ENCODE results near the gene KIAA0930. TPM values are rescaled to one million over a fixed set of nuclear protein-coding genes. Genes with fewer than 3 reads are reported as not detected.
A peak's percentile ranks its signal among the peaks of the same experiment; 100 is the strongest.

The KIAA0930 gene
- polyA plus RNA-seq, 1 donor from 2014 or later, result 3.3 TPM

DNA sequence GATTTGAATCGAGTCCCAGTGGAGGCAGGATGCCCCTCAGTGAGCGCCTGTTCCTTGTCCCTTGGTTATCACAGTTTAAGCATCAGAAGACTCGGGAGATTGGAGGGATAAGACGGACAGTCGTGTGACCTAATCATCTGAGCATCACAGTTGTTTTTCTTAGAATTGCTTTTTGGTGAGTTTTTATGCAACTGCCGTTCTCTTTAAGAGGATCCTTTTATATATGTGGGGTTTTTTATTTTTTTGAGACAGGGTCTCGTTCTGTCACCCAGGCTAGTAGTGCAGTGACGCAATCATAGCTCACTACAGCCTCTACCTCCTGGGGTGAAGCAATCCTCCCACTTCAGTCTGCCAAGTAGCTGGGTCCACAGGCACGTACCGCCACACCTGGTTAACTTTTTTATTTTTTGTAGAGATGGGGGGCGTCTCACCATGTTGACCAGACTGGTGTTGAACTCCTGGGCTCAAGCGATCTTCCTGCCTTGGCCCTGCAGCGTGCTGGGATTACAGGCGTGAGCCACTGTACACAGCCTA, 60.5 kb downstream of the KIAA0930 start:
- peaks cover 2% of the 10 kb centered on the region for H3K36me3 Mint-ChIP-seq
- H3K9me3 Mint-ChIP-seq, result no peaks in the 10 kb centered on the region
- H3K4me1 Mint-ChIP-seq, result peaks cover 0 to 12% (median 2%) of the 10 kb centered on the region in 3 donors
- H3K27ac Mint-ChIP-seq, result peak overlapping the region in 1 of 3 donors; percentile 82
- no peaks in the 10 kb centered on the region for H3K27me3 Mint-ChIP-seq
- H3K4me3 Mint-ChIP-seq, result no peak overlapping the region

DNA sequence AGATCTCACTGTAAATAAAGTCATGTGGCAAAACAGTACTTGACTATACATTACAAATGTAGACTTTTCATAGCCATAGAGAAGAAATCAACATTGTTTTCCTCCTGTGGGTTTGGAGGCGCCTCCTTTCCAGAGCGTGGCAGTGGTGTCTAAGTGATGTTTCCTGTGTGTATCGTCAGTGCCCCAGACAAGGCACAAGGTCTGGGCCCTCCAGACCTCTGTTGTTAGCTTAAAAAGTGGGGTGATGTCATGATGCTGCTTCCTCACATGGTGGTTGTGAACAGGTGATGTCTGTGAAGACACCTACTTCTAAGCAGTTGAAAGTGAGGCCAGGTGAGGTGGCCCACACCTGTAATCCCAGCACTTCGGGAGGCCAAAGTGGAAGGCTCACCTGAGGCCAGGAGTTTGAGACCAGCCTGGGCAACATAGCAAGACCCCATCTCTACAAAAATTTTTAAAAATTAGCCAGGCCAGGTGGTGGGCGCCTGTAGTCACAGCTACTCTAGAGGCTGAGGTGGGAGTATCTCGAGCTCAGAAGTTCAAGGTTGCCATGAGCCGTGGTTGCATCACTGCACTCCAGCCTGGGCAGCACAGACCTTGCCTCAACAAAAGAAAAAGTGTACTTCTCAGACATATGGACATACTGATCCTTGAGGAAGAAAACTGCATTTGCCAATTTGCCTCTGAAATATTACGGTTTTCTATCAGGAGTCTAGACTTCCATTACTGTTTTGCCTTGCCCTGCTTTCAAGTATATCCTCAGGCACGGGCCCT, 61.2 kb downstream of the KIAA0930 start:
- Mint-ChIP-seq H3K4me3 (peak overlapping the region in 1 of 4 donors; percentile 16), H3K27me3 (no peaks in the 10 kb centered on the region), H3K4me1 (peaks cover 0 to 15% (median 10%) of the 10 kb centered on the region in 3 donors), H3K9me3 (no peaks in the 10 kb centered on the region), H3K36me3 (peaks cover 2% of the 10 kb centered on the region), H3K27ac (peak overlapping the region in 1 of 3 donors; percentile 82)

- peak overlapping the region in 1 of 4 donors; percentile 75 for H3K4me3 Mint-ChIP-seq
Observed at GRCh38 chr22:45172881-45173585, 67.7 kb downstream of the KIAA0930 start.

DNA sequence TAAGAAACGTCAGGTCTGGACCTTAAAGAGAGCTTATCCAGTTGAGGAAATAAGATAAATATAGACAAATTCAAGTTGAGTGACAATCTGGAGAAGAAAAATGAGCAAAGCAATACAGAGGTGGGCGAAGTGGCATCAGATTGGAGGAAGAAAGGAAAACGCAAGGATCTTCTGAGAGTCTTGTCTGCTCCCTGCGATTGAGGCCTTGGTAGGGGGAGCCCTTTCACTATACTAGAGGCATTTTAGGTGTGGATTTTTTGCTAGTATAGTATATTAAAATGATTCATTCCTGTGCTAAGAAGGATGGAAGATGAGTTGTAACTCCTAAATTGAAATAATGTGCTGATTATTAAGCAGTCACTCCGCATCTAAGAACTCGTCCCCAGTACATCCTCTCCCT, 68.9 kb downstream of the KIAA0930 start:
- peaks cover 9% of the 10 kb centered on the region for H3K36me3 Mint-ChIP-seq

More at GRCh38 chr22:45172881-45173585, 67.7 kb downstream of the KIAA0930 start:
- Mint-ChIP-seq H3K9me3 (no peaks in the 10 kb centered on the region), H3K27ac (peak overlapping the region in 2 of 3 donors; percentile 0 to 65), H3K27me3 (no peaks in the 10 kb centered on the region), H3K4me1 (peaks cover 11 to 17% (median 12%) of the 10 kb centered on the region in 3 donors), H3K36me3 (peaks cover 9% of the 10 kb centered on the region)

GRCh38 chr22:45169591-45170466, 70.9 kb downstream of the KIAA0930 start:
- peak overlapping the region in 3 of 4 donors; percentile 12 to 53 (median 46) for H3K4me3 Mint-ChIP-seq
- no peaks in the 10 kb centered on the region for H3K27me3 Mint-ChIP-seq
- H3K36me3 Mint-ChIP-seq, result peaks cover 9% of the 10 kb centered on the region
- H3K27ac Mint-ChIP-seq, result no peak overlapping the region
- peaks cover 20 to 29% (median 23%) of the 10 kb centered on the region in 3 donors for H3K4me1 Mint-ChIP-seq
- no peaks in the 10 kb centered on the region for H3K9me3 Mint-ChIP-seq

More for the DNA sequence above, 68.9 kb downstream of the KIAA0930 start:
- Mint-ChIP-seq H3K27ac (peak overlapping the region in 1 of 3 donors; percentile 15), H3K9me3 (no peaks in the 10 kb centered on the region), H3K27me3 (no peaks in the 10 kb centered on the region), H3K4me3 (no peak overlapping the region), H3K4me1 (peaks cover 14 to 17% (median 15%) of the 10 kb centered on the region in 3 donors)

GRCh38 chr22:45166932-45167331, 73.8 kb downstream of the KIAA0930 start:
- peaks cover 9% of the 10 kb centered on the region for H3K36me3 Mint-ChIP-seq
- H3K27ac Mint-ChIP-seq, result peak overlapping the region in 2 of 3 donors; percentile 68 to 82
- no peaks in the 10 kb centered on the region for H3K27me3 Mint-ChIP-seq
- peaks cover 18 to 37% (median 28%) of the 10 kb centered on the region in 3 donors for H3K4me1 Mint-ChIP-seq
- peak overlapping the region in 1 of 4 donors; percentile 98 for H3K4me3 Mint-ChIP-seq
- no peaks in the 10 kb centered on the region for H3K9me3 Mint-ChIP-seq

- Mint-ChIP-seq H3K9me3 (no peaks in the 10 kb centered on the region), H3K27me3 (no peaks in the 10 kb centered on the region), H3K4me1 (peaks cover 15 to 33% (median 26%) of the 10 kb centered on the region in 3 donors), H3K36me3 (no peaks in the 10 kb centered on the region), H3K4me3 (peak overlapping the region; percentile 94 to 98 (median 98)), H3K27ac (peak overlapping the region; percentile 86 to 96 (median 96))
Observed at GRCh38 chr22:45164270-45165088, 76.2 kb downstream of the KIAA0930 start.

DNA sequence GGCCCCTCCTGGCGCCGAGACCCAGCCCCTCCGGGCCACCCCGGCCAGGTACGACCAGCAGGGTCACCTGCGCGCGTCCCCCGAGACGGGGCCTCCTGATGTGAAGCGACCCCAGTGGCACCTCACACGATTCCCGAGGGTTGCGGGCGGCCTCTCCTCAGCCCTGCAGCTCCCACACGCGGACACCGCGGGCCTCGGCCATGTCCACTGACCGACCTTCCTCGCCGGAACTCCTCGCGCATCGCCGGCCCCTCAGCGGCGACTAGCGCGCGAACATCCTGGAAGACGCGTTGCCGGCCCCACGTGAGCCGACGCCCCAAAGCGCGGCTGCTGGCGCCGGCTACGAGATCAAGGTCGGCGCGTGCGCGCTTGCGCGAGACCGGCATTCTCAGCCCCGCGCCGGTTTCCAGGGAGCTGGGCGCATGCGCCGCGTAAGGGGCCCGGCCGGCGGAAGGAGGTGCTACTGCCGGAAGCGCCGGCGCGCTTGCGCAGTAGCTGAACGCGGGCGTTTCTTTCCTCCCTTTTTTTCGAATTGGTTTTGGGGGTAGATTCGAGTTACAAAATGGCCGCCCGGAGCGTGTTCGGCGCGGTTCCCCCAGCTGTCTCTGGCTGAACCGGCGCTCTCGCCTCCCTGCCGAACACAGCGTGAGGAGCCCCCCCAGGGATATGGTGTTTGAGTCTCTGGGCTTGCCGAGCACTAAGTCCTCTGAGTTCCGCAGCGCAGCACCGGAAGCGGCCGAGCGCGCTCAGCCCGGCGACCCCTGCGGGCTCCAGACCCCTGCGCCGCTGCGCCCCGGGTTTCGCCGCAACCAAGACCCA, 77.0 kb downstream of the KIAA0930 start, which contains the start of gene NUP50:
TSS of gene NUP50 (plus strand) at position 475 of the 819 bp plus-strand sequence. CDS start 4,253 bp downstream, outside the sequence.
- Mint-ChIP-seq H3K9me3 (no peaks in the 10 kb centered on the region), H3K4me1 (peaks cover 15 to 33% (median 27%) of the 10 kb centered on the region in 3 donors), H3K4me3 (peak within 1 kb of the TSS; percentile 94 to 98 (median 98)), H3K27ac (peak within 1 kb of the TSS; percentile 93 to 96 (median 96)), H3K27me3 (no peaks in the 10 kb centered on the region), H3K36me3 (no peaks in the 10 kb centered on the region)

DNA sequence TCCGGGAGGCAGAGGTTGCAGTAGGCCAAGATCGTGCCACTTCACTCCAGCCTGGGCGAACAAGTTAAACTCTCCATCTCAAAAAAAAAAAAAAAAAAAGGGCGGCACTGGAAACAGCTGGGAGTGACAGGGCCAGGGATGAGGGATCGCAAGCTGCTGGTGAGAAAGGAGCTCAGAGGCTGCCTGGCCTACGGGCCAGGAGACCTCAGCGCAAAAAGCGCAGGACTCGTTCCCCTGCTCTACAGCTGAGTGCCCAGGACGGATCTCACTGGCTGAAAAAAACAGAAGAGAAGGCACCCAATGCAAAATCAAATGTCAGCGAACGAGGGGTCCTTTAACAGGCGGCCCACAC, 77.6 kb downstream of the KIAA0930 start:
- Mint-ChIP-seq H3K9me3 (no peaks in the 10 kb centered on the region), H3K36me3 (no peaks in the 10 kb centered on the region), H3K27ac (peak overlapping the region in 2 of 3 donors; percentile 82 to 95), H3K4me3 (peak overlapping the region; percentile 93 to 98 (median 95)), H3K27me3 (no peaks in the 10 kb centered on the region), H3K4me1 (peaks cover 15 to 33% (median 27%) of the 10 kb centered on the region in 3 donors)

GRCh38 chr22:45162531-45162930, 78.2 kb downstream of the KIAA0930 start:
- H3K27ac Mint-ChIP-seq, result peak overlapping the region in 2 of 3 donors; percentile 88 to 95
- no peaks in the 10 kb centered on the region for H3K27me3 Mint-ChIP-seq
- H3K36me3 Mint-ChIP-seq, result peaks cover 2% of the 10 kb centered on the region
- peak overlapping the region; percentile 93 to 98 (median 95) for H3K4me3 Mint-ChIP-seq
- H3K9me3 Mint-ChIP-seq, result no peaks in the 10 kb centered on the region
- H3K4me1 Mint-ChIP-seq, result peaks cover 15 to 33% (median 27%) of the 10 kb centered on the region in 3 donors

DNA sequence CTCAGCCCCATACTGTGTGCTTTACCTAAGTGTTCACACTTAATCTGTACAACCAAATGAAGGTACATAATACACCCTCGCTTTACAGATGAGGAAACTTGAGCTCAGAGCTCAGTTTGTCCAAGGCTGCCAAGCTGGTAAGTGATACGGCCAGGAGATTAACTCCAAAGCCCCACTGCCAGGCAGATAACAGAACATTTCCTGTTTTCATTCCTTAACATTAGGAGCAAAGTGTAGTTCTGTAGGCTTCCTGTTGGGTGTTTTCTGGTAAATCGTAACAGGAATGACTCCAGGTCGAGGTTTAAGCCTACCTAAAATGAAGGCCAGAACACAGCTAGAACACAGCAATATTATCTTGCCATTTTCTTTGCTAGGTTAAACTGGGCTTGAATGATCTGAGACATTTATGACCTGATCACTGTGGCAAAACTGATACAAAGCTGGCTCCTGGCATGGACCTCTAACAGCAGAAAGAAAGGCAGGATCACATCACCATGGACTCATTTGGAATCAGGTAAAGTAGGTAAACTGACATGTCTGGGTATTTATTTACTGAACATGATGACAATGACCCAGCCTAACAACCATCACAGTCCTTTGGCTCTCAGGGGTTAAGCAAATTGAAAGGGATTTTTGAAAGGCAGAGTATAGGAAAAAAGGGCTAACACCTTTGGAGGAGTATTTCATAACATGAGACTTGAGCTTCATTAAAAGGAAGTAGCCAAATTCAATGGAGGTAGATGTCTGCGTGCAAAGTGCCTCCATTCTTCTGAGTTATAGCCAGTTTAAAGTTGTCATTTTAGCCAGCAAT, 80.8 kb downstream of the KIAA0930 start:
- peak overlapping the region in 1 of 3 donors; percentile 20 for H3K27ac Mint-ChIP-seq

GRCh38 chr22:45157907-45158306, 82.8 kb downstream of the KIAA0930 start:
- no peaks in the 10 kb centered on the region for H3K9me3 Mint-ChIP-seq
- no peaks in the 10 kb centered on the region for H3K27me3 Mint-ChIP-seq
- peaks cover 1 to 7% (median 4%) of the 10 kb centered on the region in 3 donors for H3K4me1 Mint-ChIP-seq
- no peak overlapping the region for H3K27ac Mint-ChIP-seq
- peaks cover 5% of the 10 kb centered on the region for H3K36me3 Mint-ChIP-seq
- H3K4me3 Mint-ChIP-seq, result no peak overlapping the region

More for the DNA sequence above, 80.8 kb downstream of the KIAA0930 start:
- Mint-ChIP-seq H3K4me3 (peak overlapping the region in 1 of 4 donors; percentile 37), H3K9me3 (no peaks in the 10 kb centered on the region), H3K36me3 (peaks cover 5% of the 10 kb centered on the region), H3K27me3 (no peaks in the 10 kb centered on the region), H3K4me1 (peaks cover 4 to 15% (median 11%) of the 10 kb centered on the region in 3 donors)
